GM13976 (cell line): ENCODE data around the gene FGF3.

Experiments used
- DNase-seq: peaks from one replicate; pipeline ENCODE4 v3.0.0; 2012; ENCODE audit warnings: low spot score
- in situ Hi-C: fragments of 300-500 bp; cut with MboI; formaldehyde crosslinking; loops from one replicate; pipeline ENCODE4 v1.12.0; 2022; ENCODE audit warnings: low sequenced_read_pairs, mixed read lengths, inconsistent platforms; ENCODE audit not compliant: unreplicated experiment
- TF ChIP-seq, protein P1 (sequence below): IDR thresholded peaks from 2 replicates; pipeline ENCODE4 v1.5.1; 2012; ENCODE audit warnings: borderline replicate concordance, mild to moderate bottlenecking; ENCODE audit not compliant: insufficient read depth; ENCODE audit errors: extremely low read depth, missing control alignments, control extremely low read depth

FGF3 gene

DNA sequence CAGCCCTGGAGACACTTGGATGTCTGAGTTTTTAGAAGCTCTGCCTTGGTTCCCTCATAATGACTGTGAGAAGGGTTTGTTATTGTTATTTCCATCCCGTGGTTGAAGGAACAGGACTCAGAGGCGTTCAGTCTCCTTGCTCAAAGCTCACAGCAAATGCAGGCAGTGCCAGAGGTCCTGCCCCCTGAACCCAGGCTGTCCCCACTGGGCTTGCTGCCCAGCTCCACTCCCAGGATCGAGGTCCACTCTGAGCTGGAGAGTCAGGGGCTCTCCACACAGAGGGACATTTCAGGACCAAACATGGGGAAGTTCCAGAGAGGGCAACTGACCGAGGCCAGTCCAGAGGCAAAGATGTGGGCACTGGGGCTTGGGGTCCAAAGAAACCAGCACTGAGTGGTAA, 58.9 kb downstream of the FGF3 start:
- TF ChIP-seq, protein P1, sequence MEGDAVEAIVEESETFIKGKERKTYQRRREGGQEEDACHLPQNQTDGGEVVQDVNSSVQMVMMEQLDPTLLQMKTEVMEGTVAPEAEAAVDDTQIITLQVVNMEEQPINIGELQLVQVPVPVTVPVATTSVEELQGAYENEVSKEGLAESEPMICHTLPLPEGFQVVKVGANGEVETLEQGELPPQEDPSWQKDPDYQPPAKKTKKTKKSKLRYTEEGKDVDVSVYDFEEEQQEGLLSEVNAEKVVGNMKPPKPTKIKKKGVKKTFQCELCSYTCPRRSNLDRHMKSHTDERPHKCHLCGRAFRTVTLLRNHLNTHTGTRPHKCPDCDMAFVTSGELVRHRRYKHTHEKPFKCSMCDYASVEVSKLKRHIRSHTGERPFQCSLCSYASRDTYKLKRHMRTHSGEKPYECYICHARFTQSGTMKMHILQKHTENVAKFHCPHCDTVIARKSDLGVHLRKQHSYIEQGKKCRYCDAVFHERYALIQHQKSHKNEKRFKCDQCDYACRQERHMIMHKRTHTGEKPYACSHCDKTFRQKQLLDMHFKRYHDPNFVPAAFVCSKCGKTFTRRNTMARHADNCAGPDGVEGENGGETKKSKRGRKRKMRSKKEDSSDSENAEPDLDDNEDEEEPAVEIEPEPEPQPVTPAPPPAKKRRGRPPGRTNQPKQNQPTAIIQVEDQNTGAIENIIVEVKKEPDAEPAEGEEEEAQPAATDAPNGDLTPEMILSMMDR = no peak
- in situ Hi-C loops = no loop called here
- DNase-seq = no peak
